Measurements from ENCODE around the gene MMP23B.

DNA sequence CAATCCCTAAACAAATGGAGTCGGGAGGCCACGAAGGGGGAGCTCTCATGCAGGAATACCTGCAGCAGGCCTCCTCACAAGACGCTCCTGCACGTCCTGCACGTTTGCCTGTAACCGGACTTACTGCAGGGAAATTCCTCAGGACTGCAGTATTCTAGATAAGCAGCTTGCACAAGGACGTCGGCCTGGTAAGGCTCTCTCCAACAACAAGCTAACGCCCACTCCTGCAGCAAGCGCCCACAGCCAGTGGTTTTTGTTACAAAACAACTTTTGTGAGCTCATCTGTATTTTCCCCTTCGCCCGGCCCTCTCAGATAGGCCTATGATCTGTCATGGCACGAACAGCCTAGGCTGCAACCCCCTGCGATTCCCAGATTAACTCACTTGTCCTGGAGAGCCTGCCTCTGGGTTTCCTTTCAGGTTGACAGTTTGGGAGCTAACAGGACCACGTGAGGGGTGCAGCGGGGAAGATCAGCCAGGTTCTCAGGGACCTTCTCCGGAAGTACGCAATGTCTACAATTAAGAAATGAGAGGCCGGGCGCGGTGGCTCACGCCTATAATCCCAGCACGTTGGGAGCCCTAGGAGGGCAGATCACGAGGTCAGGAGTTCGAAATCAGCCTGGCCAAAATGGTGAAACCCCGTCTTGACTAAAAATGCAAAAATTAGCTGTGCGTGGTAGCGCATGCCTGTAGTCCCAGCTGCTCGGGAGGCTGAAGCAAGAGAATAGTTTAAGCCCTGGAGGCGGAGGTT is 17.6 kb upstream of the MMP23B start:
- TF ChIP-seq, protein P1, sequence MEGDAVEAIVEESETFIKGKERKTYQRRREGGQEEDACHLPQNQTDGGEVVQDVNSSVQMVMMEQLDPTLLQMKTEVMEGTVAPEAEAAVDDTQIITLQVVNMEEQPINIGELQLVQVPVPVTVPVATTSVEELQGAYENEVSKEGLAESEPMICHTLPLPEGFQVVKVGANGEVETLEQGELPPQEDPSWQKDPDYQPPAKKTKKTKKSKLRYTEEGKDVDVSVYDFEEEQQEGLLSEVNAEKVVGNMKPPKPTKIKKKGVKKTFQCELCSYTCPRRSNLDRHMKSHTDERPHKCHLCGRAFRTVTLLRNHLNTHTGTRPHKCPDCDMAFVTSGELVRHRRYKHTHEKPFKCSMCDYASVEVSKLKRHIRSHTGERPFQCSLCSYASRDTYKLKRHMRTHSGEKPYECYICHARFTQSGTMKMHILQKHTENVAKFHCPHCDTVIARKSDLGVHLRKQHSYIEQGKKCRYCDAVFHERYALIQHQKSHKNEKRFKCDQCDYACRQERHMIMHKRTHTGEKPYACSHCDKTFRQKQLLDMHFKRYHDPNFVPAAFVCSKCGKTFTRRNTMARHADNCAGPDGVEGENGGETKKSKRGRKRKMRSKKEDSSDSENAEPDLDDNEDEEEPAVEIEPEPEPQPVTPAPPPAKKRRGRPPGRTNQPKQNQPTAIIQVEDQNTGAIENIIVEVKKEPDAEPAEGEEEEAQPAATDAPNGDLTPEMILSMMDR (conservative IDR thresholded peaks at IDR 0.05): no peak
- TF ChIP-seq ZFX (IDR thresholded peaks at IDR 0.05): no peak

Data from C4-2B (cell line).